Cardiac fibroblast (primary cell): ENCODE results near the gene GHDC.
"Not testable (repeated sequence)": the region's sequence is repeated elsewhere in the genome, so short reads cannot be mapped to it uniquely, and the experiment has no call there.

Source experiments
- DNase-seq, 2 donors: peaks; one replicate each; pipeline versions ENCODE4 v3.0.0 to v3.0.0-alpha.2; 2010; ENCODE audit warnings: low read depth in 2 of 2
- H3K4me3 ChIP-seq, 2 donors: replicated peaks in 1 of 2; 1 replicate in 1 of 2; 2 replicates in 1 of 2; pipeline ENCODE4 v1.5.1; 2011; ENCODE audit warnings: low read depth in 2 of 2, low read length in 2 of 2, mild to moderate bottlenecking in 2 of 2, moderate library complexity in 1 of 2
- TF ChIP-seq, protein P1 (sequence below): IDR thresholded peaks from one replicate; pipeline ENCODE4 v1.5.1; 2011; ENCODE audit warnings: low read depth, mild to moderate bottlenecking, low read length, inconsistent platforms

The GHDC gene

DNA sequence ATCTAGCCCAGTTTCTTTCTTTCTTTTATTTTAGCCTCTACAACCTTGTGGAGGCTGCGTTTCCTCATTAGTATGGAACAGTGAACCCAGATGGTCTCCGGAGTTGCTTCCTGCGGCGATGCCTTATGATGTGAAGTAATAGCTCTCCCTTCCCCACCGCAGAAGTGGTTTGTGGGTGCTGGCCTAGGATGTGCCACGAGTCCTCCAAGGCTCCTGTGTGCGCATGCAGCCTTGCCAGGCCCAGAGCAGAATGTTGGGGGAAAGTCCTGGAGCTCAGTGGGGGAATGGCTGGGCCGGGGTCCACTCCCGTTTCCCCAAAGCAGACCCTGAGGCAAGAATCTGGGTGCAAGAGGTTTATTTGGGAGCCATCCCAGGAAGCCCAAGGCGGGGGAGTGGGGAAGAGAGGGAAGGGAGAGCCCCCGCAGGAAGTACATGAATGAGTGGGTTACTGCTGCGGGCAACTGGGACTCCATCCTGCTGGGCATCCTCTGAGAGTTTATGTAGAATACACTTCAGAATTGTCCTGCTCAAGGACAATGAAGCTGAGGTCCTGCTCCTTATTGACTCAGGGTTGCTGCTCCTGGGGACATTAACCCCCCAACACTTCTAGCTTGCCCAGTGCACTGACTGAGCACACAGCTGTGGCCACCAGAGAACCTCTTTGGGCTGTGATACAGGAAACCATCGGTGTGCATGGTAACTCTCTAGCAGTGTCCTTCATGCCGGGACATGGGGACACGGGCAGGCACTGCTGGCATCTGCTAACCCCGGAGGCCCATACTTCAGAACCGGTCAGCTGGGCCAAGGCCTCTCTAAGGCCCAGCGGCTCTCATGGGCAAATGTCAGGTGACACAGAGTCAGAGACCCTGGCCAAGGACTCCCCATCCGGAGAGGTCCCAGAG, 5.3 kb downstream of the GHDC start:
- DNase-seq: no peak
- TF ChIP-seq, protein P1, sequence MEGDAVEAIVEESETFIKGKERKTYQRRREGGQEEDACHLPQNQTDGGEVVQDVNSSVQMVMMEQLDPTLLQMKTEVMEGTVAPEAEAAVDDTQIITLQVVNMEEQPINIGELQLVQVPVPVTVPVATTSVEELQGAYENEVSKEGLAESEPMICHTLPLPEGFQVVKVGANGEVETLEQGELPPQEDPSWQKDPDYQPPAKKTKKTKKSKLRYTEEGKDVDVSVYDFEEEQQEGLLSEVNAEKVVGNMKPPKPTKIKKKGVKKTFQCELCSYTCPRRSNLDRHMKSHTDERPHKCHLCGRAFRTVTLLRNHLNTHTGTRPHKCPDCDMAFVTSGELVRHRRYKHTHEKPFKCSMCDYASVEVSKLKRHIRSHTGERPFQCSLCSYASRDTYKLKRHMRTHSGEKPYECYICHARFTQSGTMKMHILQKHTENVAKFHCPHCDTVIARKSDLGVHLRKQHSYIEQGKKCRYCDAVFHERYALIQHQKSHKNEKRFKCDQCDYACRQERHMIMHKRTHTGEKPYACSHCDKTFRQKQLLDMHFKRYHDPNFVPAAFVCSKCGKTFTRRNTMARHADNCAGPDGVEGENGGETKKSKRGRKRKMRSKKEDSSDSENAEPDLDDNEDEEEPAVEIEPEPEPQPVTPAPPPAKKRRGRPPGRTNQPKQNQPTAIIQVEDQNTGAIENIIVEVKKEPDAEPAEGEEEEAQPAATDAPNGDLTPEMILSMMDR: no peak

DNA sequence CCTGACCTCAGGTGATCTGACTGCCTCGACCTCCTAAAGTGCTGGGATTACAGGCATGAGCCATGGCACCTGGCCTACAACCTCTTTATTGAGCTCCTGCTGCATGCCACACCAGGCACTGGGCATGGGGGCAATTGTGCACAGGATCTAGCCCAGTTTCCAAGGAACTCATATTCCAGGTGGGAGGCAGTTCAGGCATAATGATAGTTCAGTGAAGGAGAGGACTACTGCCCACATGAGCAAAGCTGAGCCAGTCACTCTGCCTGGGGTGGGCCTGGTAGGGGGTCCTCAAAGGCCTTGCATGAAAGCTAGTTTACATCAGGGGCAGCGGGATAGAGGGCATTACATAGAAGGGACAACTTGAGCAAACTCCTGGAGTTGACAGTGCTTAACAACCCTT, 6.5 kb downstream of the GHDC start:
- no peak overlapping the region for H3K4me3 ChIP-seq
- TF ChIP-seq, protein P1: no peak
- DNase-seq: no peak

More for the DNA sequence above, 5.3 kb downstream of the GHDC start:
- H3K4me3 ChIP-seq: no peak overlapping the region

DNA sequence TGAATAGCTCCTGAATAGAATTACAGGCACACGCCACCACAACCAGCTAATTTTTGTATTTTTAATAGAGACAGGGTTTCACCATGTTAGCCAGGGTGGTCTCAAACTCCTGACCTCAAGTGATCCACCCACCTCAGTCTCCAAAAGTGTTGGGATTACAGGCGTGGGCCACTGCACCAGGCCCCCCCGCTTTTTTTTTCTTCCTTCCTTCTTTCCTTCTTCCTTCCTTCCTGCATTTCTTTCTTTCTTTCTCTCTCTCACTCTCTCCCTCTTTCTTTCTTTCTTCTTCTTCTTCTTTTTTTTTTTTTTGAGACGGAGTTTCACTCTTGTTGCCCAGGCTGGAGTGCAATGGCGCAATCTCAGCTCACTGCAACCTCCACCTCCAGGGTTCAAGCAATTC, 8.1 kb downstream of the GHDC start:
- DNase-seq, H3K4me3 ChIP-seq: not testable (repeated sequence)

DNA sequence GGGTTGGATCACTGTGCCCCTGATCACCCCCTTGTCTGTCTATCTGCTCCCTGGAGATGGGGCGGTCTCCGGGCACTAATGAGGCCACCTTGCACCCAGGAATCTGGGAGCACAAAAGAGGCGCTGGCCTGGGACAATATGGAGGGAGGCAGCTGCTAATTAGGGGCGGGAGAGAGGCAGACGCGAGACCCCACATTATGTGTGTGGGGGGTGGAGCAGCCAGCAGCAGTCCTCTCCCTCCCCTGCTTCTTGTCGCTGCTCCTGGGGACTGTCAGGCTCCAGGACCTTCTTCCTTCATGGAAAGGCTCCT, 8.7 kb downstream of the GHDC start:
- TF ChIP-seq, protein P1: no peak
- H3K4me3 ChIP-seq: no peak overlapping the region
- no peak for DNase-seq

DNA sequence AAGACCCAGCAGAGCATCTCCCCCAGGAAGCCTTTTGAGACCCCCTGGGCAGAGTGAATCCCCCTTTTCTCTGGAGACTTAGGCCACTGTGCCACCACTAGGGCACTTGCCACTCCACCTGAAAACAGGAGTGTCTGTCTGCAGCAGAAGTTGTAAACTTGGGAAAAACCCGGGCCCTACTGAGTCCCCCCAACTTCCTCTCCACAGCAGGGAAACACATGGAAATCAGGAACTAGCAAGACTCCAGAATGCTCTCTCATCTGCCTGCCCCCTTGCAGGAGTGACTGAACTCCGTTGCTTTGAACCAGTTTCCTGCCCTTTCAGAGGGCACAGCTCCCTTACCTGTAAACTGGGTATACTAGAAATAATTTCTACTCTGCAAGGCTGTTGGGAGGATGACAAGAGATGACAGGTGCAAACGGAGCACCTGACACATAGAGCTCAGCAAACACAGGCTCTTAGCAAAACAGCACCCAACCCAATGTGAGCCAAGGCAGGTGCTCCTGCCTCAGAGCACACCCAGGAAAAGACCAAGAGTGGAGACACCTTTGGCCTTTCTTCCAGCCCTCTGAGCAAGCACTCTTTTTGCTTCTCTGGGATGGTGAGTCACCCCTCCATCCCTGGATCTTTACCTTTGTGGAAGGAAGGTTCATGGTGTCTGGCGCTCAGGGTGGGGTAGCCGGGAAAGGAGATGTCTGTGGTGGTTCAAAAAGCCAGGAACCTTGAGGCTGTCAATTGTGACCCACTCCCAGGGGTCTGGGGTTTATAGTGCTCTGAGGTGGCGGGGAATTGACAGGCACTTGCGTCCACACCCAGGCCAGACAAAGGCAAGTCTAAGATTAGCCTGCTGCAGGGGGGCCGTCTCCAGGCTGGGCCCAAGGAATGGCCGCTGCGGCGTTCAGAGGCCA, 9.3 kb downstream of the GHDC start, which contains the start of gene HCRT:
Gene HCRT (minus strand): TSS at position 740 of the 908 bp plus-strand sequence. CDS start 87 bp downstream, at position 653.
- peak within 1 kb of the TSS; percentile 8 to 37 for H3K4me3 ChIP-seq
- DNase-seq: no peak
- TF ChIP-seq, protein P1: no peak

DNA sequence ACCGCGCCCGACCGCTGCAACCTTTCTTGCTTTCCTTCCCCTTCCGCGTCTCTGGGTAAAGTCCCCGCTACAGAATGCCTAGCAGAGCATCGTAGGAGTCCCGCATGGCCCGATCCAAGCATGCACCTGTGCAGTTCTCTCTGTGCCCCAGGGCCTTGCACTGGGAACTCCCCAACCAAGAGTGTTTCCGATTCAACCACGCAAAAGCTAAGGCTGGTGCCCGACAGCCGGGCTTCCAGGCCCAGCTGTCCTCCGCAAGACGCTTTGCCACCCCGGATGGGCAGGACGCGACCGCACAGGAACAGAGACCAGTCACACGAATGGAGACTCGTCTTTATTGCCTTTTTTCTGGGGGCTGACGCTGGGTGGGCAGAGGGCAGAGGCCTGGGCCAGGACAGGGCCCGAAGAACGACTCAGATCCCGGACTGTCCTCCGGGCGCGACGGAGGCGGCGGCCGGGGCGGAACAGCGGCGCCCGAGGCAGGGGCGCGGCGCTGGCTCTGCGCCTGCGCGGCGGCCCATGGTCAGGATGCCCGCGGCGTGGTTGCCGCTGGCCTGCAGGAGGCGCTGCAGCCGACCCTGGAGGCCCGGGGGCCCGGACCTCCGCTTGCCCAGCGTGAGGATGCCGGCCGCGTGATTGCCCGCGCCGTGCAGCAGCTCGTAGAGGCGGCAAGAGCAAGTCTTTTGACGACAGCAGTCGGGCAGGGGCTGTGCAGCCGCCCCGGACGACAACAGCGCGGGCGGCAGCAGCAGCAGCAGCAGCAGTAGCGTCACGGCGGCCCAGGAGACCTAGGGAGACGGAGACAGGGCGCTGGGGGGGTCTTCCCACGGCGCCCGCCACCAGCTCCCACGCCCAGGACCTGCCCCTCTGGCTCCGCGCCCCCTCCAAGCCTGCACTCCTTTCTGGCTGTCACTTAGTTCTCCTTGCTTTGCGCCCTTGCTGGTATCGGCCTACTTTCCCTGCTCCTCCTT, 10.3 kb downstream of the GHDC start:
- TF ChIP-seq, protein P1: peak; percentile 35
- peak overlapping the region; percentile 50 to 54 for H3K4me3 ChIP-seq
- DNase-seq: peak; percentile 69 to 80
